IMR-90 (cell line): ENCODE measurements around the gene SPC25. TPM values are rescaled to one million over a fixed set of nuclear protein-coding genes. Genes with fewer than 3 reads are reported as not detected.

Source experiments
- ATAC-seq: fragments of 200-7000 bp; cut with Tn5 transposase; 2 replicates; pipeline ENCODE4 v1.9.1; 2020; ENCODE audit warnings: low read depth, mild to moderate bottlenecking, moderate library complexity
- BruUV-seq: library from RNA; stranded (reverse); fragments of 400-500 nt; replicated peaks from 2 replicates; lab custom pipeline; 2021; lab: Mats Ljungman, UMichigan
- CTCF ChIA-PET: fragments of 300-600 bp; formaldehyde crosslinking; extraction: SDS; loops from one replicate; lab custom pipeline; 2021; ENCODE audit warnings: antibody characterized with exemption; lab: Yijun Ruan, JAX
- POLR2A ChIA-PET: fragments of 300-600 bp; sonication (Branson Sonifier 250); formaldehyde crosslinking; loops from one replicate; lab custom pipeline; 2022; ENCODE audit warnings: antibody characterized with exemption; ENCODE audit not compliant: unreplicated experiment; lab: Charles Lee
- DNase-seq: peaks from one replicate; pipeline ENCODE4 v3.0.0; 2013
- H2AFZ ChIP-seq: replicated peaks from 2 replicates; pipeline ENCODE3; 2013; ENCODE audit warnings: low read length, mild to moderate bottlenecking; ENCODE audit not compliant: poor library complexity
- H2AK5ac ChIP-seq: 2 replicates; pipeline ENCODE4 v1.6.1; 2013; ENCODE audit warnings: low read depth, low read length, inconsistent platforms
- H2AK9ac ChIP-seq: replicated peaks from 2 replicates; pipeline ENCODE3; 2013; ENCODE audit warnings: mild to moderate bottlenecking, low read depth, low read length, moderate library complexity; ENCODE audit not compliant: poor library complexity
- H2BK120ac ChIP-seq: 2 replicates; pipeline ENCODE4 v1.6.1; 2013; ENCODE audit warnings: low read depth, low read length, inconsistent platforms
- H2BK15ac ChIP-seq: 3 replicates; pipeline ENCODE4 v1.6.1; 2013; ENCODE audit warnings: low read depth, low read length, inconsistent platforms
- H2BK20ac ChIP-seq: 2 replicates; pipeline ENCODE4 v1.6.1; 2013; ENCODE audit warnings: low read depth, mild to moderate bottlenecking, inconsistent platforms, low read length, moderate library complexity
- H2BK5ac ChIP-seq: 2 replicates; pipeline ENCODE4 v1.6.1; 2013; ENCODE audit warnings: mild to moderate bottlenecking, low read depth, low read length, inconsistent platforms; ENCODE audit not compliant: poor library complexity, severe bottlenecking
- H3K14ac ChIP-seq: replicated peaks from 2 replicates; pipeline ENCODE4 v1.6.1; 2013; ENCODE audit warnings: low read depth, low read length, inconsistent platforms
- H3K18ac ChIP-seq: 2 replicates; pipeline ENCODE4 v1.6.1; 2013; ENCODE audit warnings: low read depth, low read length, control low read depth
- H3K23ac ChIP-seq: 2 replicates; pipeline ENCODE4 v1.6.1; 2013; ENCODE audit warnings: low read depth, low read length, inconsistent platforms
- H3K27ac ChIP-seq: 2 replicates; pipeline ENCODE4 v1.5.1; 2013; ENCODE audit warnings: mild to moderate bottlenecking, control low read depth, low read length; ENCODE audit not compliant: insufficient read depth
- H3K27me3 ChIP-seq: 2 replicates; pipeline ENCODE4 v1.6.1; 2013; ENCODE audit warnings: low read length; ENCODE audit not compliant: control insufficient read depth, insufficient read depth
- H3K36me3 ChIP-seq: 2 replicates; pipeline ENCODE4 v1.6.1; 2013; ENCODE audit warnings: low read length, mixed read lengths; ENCODE audit not compliant: control insufficient read depth, insufficient read depth
- H3K4ac ChIP-seq: 2 replicates; pipeline ENCODE4 v1.6.1; 2013; ENCODE audit warnings: low read depth, low read length, inconsistent platforms
- H3K4me1 ChIP-seq: 2 replicates; pipeline ENCODE4 v1.6.1; 2013; ENCODE audit warnings: low read length, mixed read lengths; ENCODE audit not compliant: control insufficient read depth, insufficient read depth
- H3K4me2 ChIP-seq: 2 replicates; pipeline ENCODE4 v1.6.1; 2013; ENCODE audit warnings: low read depth, mild to moderate bottlenecking, control low read depth, low read length, moderate library complexity
- H3K4me3 ChIP-seq: 2 replicates; pipeline ENCODE4 v1.5.1; 2013; ENCODE audit warnings: low read depth, mild to moderate bottlenecking, control low read depth, low read length, moderate library complexity; ENCODE audit not compliant: insufficient read depth
- H3K56ac ChIP-seq: 2 replicates; pipeline ENCODE4 v1.6.1; 2013; ENCODE audit warnings: low read length, inconsistent platforms; ENCODE audit not compliant: insufficient read depth; ENCODE audit errors: extremely low read depth
- H3K79me1 ChIP-seq, 2 experiments: 2 replicates each; pipeline ENCODE4 v1.6.1; 2013; ENCODE audit warnings: low read length in 2 of 2, inconsistent platforms in 1 of 2, low read depth in 1 of 2
- H3K9ac ChIP-seq: 2 replicates; pipeline ENCODE4 v1.6.1; 2013; ENCODE audit warnings: low read depth, low read length, control low read depth
- H3K9me1 ChIP-seq: 2 replicates; pipeline ENCODE4 v1.6.1; 2013; ENCODE audit warnings: low read length, inconsistent platforms; ENCODE audit not compliant: insufficient read depth
- H3K9me3 ChIP-seq: 2 replicates; pipeline ENCODE4 v1.6.1; 2013; ENCODE audit warnings: low read length; ENCODE audit not compliant: control insufficient read depth, insufficient read depth
- H4K20me1 ChIP-seq: 2 replicates; pipeline ENCODE4 v1.6.1; 2013; ENCODE audit warnings: low read length, inconsistent platforms; ENCODE audit not compliant: insufficient read depth
- H4K5ac ChIP-seq: 2 replicates; pipeline ENCODE4 v1.6.1; 2013; ENCODE audit warnings: mild to moderate bottlenecking, low read depth, low read length, control low read depth
- H4K8ac ChIP-seq, 2 experiments: 2 replicates each; pipeline ENCODE4 v1.6.1; 2013; ENCODE audit warnings: low read depth in 2 of 2, low read length in 2 of 2, control low read depth in 1 of 2, inconsistent platforms in 1 of 2
- H4K91ac ChIP-seq: 2 replicates; pipeline ENCODE4 v1.6.1; 2013; ENCODE audit warnings: low read depth, low read length, inconsistent platforms; ENCODE audit not compliant: insufficient read depth
- BHLHE40 ChIP-seq: fragments of 150-350 bp; IDR thresholded peaks from 2 replicates; pipeline ENCODE4 v1.6.1; 2016; ENCODE audit warnings: mild to moderate bottlenecking, low read depth, low read length
- ELK1 ChIP-seq: fragments of 150-350 bp; IDR thresholded peaks from 2 replicates; pipeline ENCODE4 v1.6.1; 2016; ENCODE audit warnings: low read depth, mild to moderate bottlenecking, low read length, moderate library complexity, borderline replicate concordance
- FOS ChIP-seq: fragments of 150-350 bp; IDR thresholded peaks from 2 replicates; pipeline ENCODE4 v1.6.1; 2016; ENCODE audit warnings: low read depth, low read length
- MAFK ChIP-seq: IDR thresholded peaks from 2 replicates; pipeline ENCODE4 v1.6.1; 2012; ENCODE audit warnings: low read depth, low read length, improper control_type of control experiment
- NFE2L2 ChIP-seq: fragments of 150-350 bp; IDR thresholded peaks from 2 replicates; pipeline ENCODE4 v1.6.1; 2016; ENCODE audit warnings: low read depth, mild to moderate bottlenecking, low read length
- POLR2A ChIP-seq: IDR thresholded peaks from 2 replicates; pipeline ENCODE4 v1.6.1; 2012; ENCODE audit warnings: mild to moderate bottlenecking, low read depth, low read length
- WGBS, 2 experiments: methylation state at CpG; one replicate each; pipeline versions ENCODE4 v1.1.5 to v1.1.7; 2013; ENCODE audit warnings: missing lambda C conversion rate in 2 of 2; ENCODE audit not compliant: insufficient read length in 1 of 2; ENCODE audit errors: extremely low coverage in 2 of 2; 5-methylcytosine and 5-hydroxymethylcytosine counted together
- dilution Hi-C: fragments of 300-500 bp; cut with HindIII; formaldehyde crosslinking; loops from one replicate; pipeline ENCODE4 v1.14.3; 2018; ENCODE audit warnings: low sequenced_read_pairs; ENCODE audit not compliant: unreplicated experiment
- in situ Hi-C: fragments of 300-500 bp; cut with MboI; formaldehyde crosslinking; loops from 3 replicates; pipeline ENCODE4 v1.14.3; 2019; ENCODE audit warnings: low sequenced_read_pairs, inconsistent platforms, mixed read lengths
- intact Hi-C: fragments of 100-400 bp; cut with micrococcal nuclease; formaldehyde crosslinking; loops from 2 replicates; pipeline ENCODE4 v1.10.0; 2022
- polyA plus RNA-seq, 3 experiments: library from polyadenylated mRNA; depleted of rRNA; stranded (reverse); fragments of >200 nt; gene quantifications; 2 replicates each; pipeline ENCODE4 v1.2.3, GENCODE V29; 2012; ENCODE audit warnings: low replicate concordance in 1 of 3
- total RNA-seq: library from RNA; depleted of rRNA; stranded (reverse); fragments of >200 nt; gene quantifications from 2 replicates; pipeline ENCODE4 v1.2.3, GENCODE V29; 2012
- TF ChIP-seq, protein P1 (sequence below): conservative IDR thresholded peaks from 2 replicates; pipeline ENCODE4 v1.5.1; 2012; ENCODE audit warnings: mild to moderate bottlenecking, low read depth, low read length, improper control_type of control experiment

SPC25 gene
- total and polyA plus RNA-seq, 2 of the 4 experiments (the other 2 are of a cell fraction), result 2.0 to 7.1 TPM

DNA sequence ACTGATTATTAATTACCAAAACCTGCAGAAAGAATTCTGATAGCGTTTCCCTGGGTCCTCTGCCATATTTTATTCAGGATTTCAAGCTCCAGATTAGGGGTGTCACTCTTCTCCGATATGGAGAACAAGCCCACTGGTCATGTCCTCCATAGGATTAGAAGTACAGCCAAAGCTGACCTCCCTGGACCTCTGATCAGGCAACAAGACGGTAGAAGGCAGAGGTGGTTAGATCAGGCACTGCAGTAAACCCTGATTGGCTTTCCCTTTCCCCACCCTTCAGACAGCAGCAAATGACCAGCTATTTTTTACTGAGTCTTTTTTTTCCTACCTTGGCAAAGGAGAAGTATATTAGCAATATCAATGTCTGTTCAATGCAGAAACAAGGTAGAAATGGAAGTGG, 37.7 kb downstream of the SPC25 start:
- DNase-seq (no peak), ATAC-seq (no peak)
- H2BK15ac ChIP-seq, result no peak overlapping the region
- in situ Hi-C loops, result no loop called here
- intact Hi-C loops, result no loop called here
- H4K20me1 ChIP-seq, result no peaks in the 10 kb centered on the region
- H3K9me1 ChIP-seq, result no peaks in the 10 kb centered on the region
- H3K18ac ChIP-seq, result no peak overlapping the region
- no peak overlapping the region for H2BK5ac ChIP-seq
- H3K14ac ChIP-seq, result no peak overlapping the region
- dilution Hi-C loops, result no loop called here
- H2AK9ac ChIP-seq, result no peak overlapping the region
- H3K79me1 ChIP-seq, result no peaks in the 10 kb centered on the region
- H3K56ac ChIP-seq, result no peak overlapping the region
- no peak overlapping the region for H3K23ac ChIP-seq
- no peak overlapping the region for H4K91ac ChIP-seq
- CTCF ChIA-PET, result no interaction called here
- 0% methylated on average over 1 of the region's 3 CpGs; no CpG with 5 or more reads in 1 of the 2 experiments for WGBS, 2 experiments
- H3K4me2 ChIP-seq, result no peak overlapping the region
- no peak overlapping the region for H4K8ac ChIP-seq
- no peak overlapping the region for H2AK5ac ChIP-seq
- no peak overlapping the region for H3K27ac ChIP-seq
- TF ChIP-seq FOS (no peak), BHLHE40 (no peak), MAFK (no peak), POLR2A (no peak), ELK1 (no peak), NFE2L2 (no peak)
- TF ChIP-seq, protein P1, sequence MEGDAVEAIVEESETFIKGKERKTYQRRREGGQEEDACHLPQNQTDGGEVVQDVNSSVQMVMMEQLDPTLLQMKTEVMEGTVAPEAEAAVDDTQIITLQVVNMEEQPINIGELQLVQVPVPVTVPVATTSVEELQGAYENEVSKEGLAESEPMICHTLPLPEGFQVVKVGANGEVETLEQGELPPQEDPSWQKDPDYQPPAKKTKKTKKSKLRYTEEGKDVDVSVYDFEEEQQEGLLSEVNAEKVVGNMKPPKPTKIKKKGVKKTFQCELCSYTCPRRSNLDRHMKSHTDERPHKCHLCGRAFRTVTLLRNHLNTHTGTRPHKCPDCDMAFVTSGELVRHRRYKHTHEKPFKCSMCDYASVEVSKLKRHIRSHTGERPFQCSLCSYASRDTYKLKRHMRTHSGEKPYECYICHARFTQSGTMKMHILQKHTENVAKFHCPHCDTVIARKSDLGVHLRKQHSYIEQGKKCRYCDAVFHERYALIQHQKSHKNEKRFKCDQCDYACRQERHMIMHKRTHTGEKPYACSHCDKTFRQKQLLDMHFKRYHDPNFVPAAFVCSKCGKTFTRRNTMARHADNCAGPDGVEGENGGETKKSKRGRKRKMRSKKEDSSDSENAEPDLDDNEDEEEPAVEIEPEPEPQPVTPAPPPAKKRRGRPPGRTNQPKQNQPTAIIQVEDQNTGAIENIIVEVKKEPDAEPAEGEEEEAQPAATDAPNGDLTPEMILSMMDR, result no peak
- no peak overlapping the region for H3K9ac ChIP-seq
- no peaks in the 10 kb centered on the region for H3K9me3 ChIP-seq
- no peaks in the 10 kb centered on the region for H3K36me3 ChIP-seq
- no peaks in the 10 kb centered on the region for H3K4me1 ChIP-seq
- POLR2A ChIA-PET, result no interaction called here
- no peak overlapping the region for H2AFZ ChIP-seq
- no peak overlapping the region for H3K4me3 ChIP-seq
- H3K4ac ChIP-seq, result no peak overlapping the region
- H2BK20ac ChIP-seq, result no peak overlapping the region
- H3K27me3 ChIP-seq, result no peaks in the 10 kb centered on the region
- no peak overlapping the region for H2BK120ac ChIP-seq
- BruUV-seq, result no TSS peak
- no peak overlapping the region for H4K5ac ChIP-seq
